Suprapubic skin (tissue), 3 donors: ENCODE measurements around the gene MED27.

ENCODE experiments used
- CTCF ChIP-seq, 2 donors: fragments of 200-600 bp in 1 of 2; fragments of 450-650 bp in 1 of 2; sonication (generic) in 1 of 2; IDR thresholded peaks; one replicate each; pipeline ENCODE4 v1.5.1; 2016 to 2019; ENCODE audit warnings: antibody characterized with exemption in 2 of 2, mild to moderate bottlenecking in 1 of 2, moderate library complexity in 1 of 2
- POLR2A ChIP-seq, 2 donors: fragments of 450-650 bp; IDR thresholded peaks; one replicate each; pipeline ENCODE4 v1.6.1; 2017; ENCODE audit warnings: antibody characterized with exemption in 2 of 2, mild to moderate bottlenecking in 2 of 2, moderate library complexity in 2 of 2

GRCh38 chr9:131959887-131960286 lies 119.8 kb downstream of the MED27 start:
- TF ChIP-seq POLR2A (IDR thresholded peaks at IDR 0.05) = no peak
- no peak for TF ChIP-seq CTCF (IDR thresholded peaks at IDR 0.05)
